Peyer's patch (tissue), 4 donors: ENCODE results near the gene SLC16A9. TPM values are rescaled to one million over a fixed set of nuclear protein-coding genes. Genes with fewer than 3 reads are reported as not detected.

Source experiments
- total RNA-seq, 4 donors: library from RNA; depleted of rRNA; stranded (reverse); fragments of >200 nt; gene quantifications; one replicate each; pipeline ENCODE4 v1.1.0, GENCODE V29; 2016

SLC16A9 gene
- total RNA-seq, 4 donors from 2014 or later = 1.5 to 4.0 (median 2.3) TPM; not detected in 1

Other genes with a start within 250 kb of the SLC16A9 start
- not detected for gene MRLN, start 43.6 kb upstream of the SLC16A9 start, total RNA-seq
- 10 to 100 TPM; 41.8 to 49.6 (median 48.6) TPM for gene CCDC6, start 196.7 kb upstream of the SLC16A9 start, total RNA-seq